ENCODE results near the gene TRAF3.

The TRAF3 gene

GRCh38 chr14:102746634-102747438, 30.4 kb upstream of the TRAF3 start:
- no peak for DNase-seq (ENCODE audit: low read depth in 1 of 2, low spot score in 1 of 2)
- TF ChIP-seq REST (IDR thresholded peaks at IDR 0.05; ENCODE audit: insufficient replicate concordance, low read depth) = no peak
- no peak for TF ChIP-seq CTCF (IDR thresholded peaks at IDR 0.05; ENCODE audit: insufficient read depth, low read length)
- TF ChIP-seq GABPA (IDR thresholded peaks at IDR 0.05; ENCODE audit: low read depth) = no peak
- TF ChIP-seq POLR2AphosphoS5 (IDR thresholded peaks at IDR 0.05; ENCODE audit: low read depth) = no peak
- TF ChIP-seq SPI1 (IDR thresholded peaks at IDR 0.05; ENCODE audit: borderline replicate concordance, low read depth) = no peak

GRCh38 chr14:102748806-102749205, 28.4 kb upstream of the TRAF3 start:
- TF ChIP-seq POLR2AphosphoS5 (IDR thresholded peaks at IDR 0.05; ENCODE audit: low read depth) = no peak
- no peak for TF ChIP-seq GABPA (IDR thresholded peaks at IDR 0.05; ENCODE audit: low read depth)
- no peak for TF ChIP-seq CTCF (IDR thresholded peaks at IDR 0.05; ENCODE audit: insufficient read depth, low read length)
- TF ChIP-seq REST (IDR thresholded peaks at IDR 0.05; ENCODE audit: insufficient replicate concordance, low read depth) = no peak
- no peak for TF ChIP-seq SPI1 (IDR thresholded peaks at IDR 0.05; ENCODE audit: borderline replicate concordance, low read depth)
- no peak overlapping the region for H3K27ac ChIP-seq (replicated peaks)
- H3K4me3 ChIP-seq (replicated peaks; ENCODE audit: insufficient read depth, low read length) = no peak overlapping the region
- H3K27me3 ChIP-seq (ENCODE audit: insufficient read depth, poor library complexity, severe bottlenecking) = no peaks in the 10 kb centered on the region
- DNase-seq (ENCODE audit: low read depth in 1 of 2, low spot score in 1 of 2) = no peak

More at GRCh38 chr14:102746634-102747438, 30.4 kb upstream of the TRAF3 start:
- Histone ChIP-seq H3K4me3 (replicated peaks; ENCODE audit: insufficient read depth, low read length) (no peak overlapping the region), H3K27ac (replicated peaks) (no peak overlapping the region), H3K27me3 (ENCODE audit: insufficient read depth, poor library complexity, severe bottlenecking) (no peaks in the 10 kb centered on the region)

- no peak for DNase-seq (ENCODE audit: low read depth in 1 of 2, low spot score in 1 of 2)
- TF ChIP-seq POLR2AphosphoS5 (IDR thresholded peaks at IDR 0.05; ENCODE audit: low read depth) (no peak), SPI1 (IDR thresholded peaks at IDR 0.05; ENCODE audit: borderline replicate concordance, low read depth) (no peak), REST (IDR thresholded peaks at IDR 0.05; ENCODE audit: insufficient replicate concordance, low read depth) (no peak)
- H3K4me3 ChIP-seq (replicated peaks; ENCODE audit: insufficient read depth, low read length) = no peak overlapping the region
- no peak overlapping the region for H3K27ac ChIP-seq (replicated peaks)
- H3K27me3 ChIP-seq (ENCODE audit: insufficient read depth, poor library complexity, severe bottlenecking) = no peaks in the 10 kb centered on the region
Observed at GRCh38 chr14:102749393-102750305, 27.6 kb upstream of the TRAF3 start.

All from HL-60 (cell line).